SK-N-DZ (cell line): ENCODE measurements around the gene EVX1.

Experiments used
- DNase-seq: peaks from one replicate; pipeline ENCODE4 v3.0.0-alpha.2; 2015; ENCODE audit warnings: low spot score

The EVX1 gene

DNA sequence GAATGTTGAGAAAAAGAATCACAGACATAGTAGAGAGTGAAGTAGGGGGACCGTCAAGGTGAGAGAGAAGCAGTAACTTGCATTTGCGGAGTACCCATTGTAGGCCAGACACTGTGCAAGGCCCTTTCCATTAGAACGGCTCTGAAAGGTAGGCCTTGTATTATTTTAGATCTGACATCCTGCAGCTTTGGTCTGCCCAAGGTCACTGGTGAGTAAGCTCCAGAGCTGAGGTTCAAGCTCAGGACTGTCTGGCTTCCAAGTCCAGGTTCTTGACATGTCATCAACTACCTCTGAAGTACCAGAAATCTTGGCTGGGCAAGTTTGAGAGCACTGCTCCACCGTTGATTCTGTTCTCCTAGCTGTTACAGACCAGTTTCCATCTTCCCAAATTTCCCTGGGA lies 13.2 kb upstream of the EVX1 start:
- DNase-seq, result no peak

DNA sequence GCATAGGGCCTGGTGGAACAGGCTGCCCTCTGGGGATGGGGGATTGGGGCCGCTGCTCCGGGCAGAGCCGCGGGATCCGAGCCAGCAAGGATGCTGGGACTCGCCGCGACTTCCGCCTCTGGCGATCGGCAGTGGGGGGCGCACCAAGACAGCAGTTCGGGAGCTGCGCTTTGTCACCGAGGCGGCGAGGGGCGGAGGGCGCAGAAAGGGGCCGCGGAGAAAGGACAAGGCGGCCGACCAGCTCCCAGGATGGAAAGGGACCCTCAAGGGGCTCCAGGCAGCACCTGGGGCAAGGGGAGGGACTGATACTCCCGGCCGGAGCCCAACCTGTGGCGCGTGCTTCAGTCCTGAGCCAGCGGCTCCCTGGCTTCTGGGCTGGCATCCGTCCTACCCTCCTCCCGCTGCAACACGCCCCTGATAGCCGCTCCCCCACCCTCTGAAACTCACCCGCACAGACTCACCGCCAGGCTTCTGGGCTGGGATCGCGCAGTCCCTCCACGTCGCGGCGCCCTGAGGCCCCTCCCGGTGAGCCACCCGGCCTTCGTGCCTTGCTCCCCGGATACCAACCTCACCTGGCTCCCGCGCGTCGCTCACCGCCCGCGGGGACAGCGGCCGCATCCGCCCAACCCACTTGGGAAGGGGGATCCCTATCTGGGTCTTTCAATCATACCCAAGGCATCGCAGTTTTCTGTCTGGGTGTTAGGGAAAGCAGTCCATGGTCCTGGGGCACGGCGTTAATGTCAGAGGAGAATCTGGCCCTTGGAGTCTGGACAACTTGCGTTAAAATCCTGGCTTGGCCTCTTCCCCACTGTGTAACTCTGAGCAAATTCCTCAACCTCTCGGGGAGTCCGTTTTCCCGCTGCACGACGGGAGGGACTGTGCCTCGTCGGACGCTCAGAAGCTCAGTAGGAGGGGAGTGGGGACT lies 7.0 kb upstream of the EVX1 start:
- DNase-seq, result peak; percentile 57

DNA sequence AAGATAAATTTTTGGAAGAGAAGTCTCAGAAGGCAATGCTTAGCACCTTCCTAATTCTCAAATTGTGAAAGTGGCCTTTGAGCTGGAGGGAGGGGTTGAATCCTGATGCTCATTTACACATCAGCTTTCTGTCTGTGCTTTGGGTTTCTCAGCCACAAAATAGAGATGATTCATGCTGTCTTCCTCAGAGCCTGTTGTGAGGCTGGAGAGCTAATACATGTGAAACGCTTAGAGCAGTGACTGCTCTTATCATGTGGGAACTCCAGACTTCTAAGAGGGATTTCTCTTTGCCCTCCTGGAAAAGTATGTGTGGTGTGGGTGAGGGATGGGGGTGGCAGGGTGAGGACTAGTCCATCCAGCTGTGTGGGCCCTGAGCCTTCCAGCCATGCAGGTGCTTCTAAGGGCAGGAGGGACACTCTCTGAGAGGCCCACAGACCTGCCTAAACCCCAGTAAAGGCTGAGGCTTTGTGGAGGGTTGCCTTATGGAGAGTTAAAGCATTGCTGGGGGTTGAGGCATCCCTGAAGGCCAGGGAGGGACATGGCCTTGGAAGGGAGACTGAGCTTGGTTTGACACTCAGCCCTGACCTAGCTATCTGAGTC lies 4.8 kb upstream of the EVX1 start:
- no peak for DNase-seq

DNA sequence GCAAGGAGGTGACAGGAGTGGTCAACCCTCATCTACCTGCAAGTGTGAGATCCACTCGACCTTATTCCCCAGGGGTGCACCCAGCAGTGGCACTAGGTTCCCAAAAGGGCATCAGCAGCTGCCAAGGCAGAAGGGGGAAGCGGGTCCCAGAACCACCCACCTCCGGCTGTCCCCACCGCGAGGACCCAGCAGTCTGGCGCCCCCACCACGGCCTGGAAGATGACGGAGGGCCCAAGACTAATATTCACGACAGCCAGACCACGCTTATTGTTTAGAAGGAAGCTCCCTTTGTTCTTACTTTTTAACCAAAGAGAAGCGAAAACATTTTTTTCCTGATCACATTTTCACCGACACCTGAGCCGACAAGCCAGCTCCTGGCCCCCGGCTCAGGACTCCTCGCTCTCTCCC lies 3.6 kb upstream of the EVX1 start:
- DNase-seq, result no peak

DNA sequence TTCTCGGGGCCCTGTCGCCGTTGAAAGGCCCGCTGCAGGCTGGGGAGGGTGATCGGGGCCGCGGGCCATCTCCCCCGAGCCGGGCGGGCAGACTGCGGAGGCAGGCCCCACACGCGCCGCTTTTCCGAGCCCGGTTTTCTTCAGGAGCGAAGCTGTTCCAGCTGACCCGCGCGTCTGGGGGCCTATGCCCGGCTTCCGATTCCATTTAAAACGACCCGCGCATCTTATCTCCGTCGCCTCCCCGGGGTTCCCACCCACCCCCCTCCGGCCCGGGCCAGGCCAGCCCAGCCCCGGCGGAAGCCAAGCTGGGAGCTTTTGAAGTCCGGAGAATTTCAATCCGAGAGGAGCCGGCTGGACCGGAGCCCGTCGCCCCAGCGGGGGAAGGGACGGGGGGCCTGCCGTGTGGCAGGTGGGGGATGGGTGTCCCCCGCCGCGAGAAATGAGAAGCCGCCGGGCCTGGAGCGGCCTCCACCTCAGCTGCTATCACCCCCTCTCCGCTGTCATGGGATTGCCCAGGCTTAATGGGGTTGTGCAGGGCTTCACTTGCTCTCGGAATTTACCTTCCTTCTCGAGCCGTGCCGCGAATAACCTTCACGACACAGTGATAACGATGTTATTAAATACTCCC lies 3.1 kb upstream of the EVX1 start:
- DNase-seq, result no peak

DNA sequence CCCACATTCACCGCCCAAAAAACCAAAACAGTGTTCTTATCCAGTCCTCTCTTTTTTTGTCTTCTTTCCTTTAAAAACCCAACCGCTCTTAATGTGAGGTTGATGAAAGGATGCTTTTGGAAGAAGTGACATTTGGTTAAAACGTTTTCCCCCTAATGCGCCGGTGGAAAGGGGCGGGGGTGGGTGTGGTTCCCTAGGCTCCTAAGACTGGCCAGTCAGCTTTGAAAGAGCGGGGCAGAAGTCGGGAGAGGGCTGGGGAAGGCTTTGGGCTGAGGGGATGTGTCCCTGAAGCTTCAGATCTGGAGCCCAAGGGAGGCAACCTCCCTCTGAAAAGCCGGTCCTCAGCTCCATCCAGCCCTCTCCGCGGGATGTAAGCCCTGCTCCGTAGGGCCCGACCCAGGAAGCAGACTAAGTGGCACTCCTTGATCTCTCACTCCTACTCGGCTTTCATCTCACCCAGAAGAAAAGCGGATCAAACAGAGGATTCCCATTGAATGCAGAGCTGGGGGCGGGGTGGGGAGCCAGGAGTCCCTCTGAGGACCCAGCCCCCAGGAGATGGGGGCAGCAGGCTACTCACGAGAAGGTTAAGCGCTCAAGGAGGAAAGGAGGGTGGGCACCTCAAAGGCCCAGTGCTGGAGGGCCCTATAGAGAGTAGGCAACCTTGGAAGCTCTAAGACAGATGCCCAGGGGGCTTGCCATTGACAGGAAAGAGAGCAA lies 2.4 kb upstream of the EVX1 start:
- DNase-seq, result no peak

DNA sequence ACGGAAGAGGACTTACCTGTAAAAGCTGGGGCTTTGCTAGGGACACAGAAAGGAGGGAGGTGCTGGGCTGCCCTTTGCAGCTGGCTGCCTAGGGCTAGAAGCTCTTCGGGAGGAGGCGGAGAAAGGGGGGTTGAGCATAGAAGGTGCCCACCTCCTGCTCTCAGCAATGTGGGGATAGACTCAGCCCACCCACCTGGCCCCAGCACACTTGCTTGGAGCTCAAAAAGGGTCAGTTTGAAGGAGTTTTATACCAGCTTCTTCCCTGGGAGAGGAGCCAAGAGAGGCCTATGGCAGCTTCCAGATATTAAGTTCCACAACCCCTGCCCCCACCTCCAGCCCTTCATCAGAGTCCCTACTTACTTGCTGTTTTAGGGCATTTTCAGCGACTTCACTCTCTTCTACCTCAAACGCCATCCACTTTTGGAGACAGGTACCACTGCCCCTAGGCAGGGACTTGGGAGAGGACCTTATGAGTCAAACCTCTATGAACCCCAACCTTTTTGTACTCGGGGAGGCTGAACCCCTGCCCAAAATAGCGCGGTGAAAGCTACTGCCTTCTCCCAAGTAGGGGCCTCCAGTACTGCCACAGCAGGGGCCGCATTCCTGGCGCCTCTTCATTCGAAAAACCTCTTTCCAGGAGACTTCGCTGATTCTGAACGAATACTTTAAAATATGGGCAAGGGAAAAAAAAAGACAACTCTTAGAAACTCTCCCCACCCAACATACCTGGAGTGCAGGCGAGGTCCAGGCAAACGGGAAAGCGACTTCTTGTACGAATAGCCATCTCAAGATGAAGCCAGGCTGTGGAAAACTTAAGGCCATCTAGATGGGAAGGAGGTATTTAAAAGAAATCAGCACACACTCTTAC lies 1.2 kb upstream of the EVX1 start:
- no peak for DNase-seq

DNA sequence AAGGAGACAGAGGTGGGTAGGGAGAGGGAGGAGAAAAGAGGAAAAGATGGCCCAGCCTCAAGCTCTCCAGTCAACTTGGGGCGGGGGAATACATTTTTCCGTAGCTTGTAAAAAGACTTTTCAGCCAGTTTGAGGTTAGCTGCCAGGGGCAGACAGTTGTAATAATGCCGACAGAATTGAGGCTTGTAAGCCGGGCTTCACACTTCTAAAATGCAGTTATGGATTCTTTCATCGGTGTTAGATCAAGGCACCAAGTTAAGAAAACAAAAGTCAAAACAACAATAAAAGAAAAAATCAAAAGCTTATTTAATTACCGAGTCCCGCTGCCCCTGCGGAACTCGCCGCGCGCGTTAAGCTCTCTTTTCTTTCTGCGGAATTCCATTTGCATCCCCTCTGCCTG lies 448 bp upstream of the EVX1 start:
- DNase-seq, result no peak

DNA sequence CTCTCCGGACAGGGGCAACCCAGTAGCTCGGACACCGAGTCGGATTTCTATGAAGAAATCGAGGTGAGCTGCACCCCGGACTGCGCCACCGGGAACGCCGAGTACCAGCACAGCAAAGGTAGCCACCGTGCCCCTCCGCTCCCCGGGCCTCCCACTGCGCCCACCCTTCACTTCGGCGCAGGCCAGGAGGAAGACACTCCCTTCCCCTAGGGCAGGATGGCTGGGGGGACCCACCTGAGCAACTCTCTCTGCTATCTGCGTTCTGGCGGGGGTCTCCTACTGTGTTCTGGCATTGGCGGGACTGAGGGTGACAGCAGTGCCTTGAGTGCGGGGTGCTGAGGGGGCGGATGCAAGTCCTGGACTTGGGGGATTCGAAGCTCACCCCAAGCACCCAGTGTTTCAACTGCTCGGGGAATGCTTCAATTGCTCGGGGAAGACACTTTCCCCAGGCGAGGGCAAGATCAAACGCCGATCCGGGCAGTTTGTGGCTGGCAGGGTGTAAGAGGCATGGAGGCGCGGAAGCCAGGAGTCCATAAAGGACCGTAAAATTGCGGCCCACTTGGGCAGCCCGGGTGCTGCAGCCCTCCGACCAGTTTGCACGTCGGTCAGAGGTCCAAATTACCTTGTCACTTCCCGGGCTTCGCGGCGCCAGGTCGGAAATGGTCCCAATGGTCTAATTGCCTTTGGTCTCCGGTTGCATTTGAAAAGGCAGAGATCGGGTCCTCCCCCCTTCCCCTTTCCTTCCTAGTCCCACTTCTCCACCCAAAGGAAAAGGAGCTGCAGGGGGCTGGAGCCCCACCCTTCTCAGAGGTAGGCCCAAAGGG lies 950 bp downstream of the EVX1 start:
- no peak for DNase-seq

DNA sequence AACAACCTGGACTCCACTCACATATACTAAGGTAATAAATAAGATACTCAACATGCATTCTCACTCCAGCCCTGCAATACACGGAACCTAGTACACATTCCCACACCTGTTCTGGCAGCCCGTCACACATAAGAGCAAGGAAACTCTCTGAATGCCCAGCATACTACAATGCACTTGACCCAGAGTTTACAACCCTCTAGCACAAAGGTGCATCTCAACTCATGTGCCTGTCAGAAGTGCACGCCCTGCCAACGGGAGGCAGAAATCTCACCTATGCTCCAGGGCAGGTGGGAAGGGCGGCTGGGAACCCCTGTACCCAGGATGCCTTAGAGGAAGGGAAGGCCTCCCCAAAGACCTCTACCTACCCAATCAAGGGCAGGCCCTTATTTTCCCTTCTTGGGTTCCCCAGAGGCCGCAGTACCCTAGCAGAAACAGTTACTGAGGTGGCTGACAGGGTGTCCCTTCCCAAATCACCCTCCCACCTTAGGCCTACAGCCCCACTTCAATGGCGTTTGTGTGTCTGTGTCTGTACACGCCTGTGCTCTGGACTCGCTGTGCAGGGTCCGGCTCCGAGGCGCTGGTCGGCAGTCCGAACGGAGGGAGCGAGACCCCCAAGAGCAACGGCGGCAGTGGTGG lies 2.0 kb downstream of the EVX1 start:
- no peak for DNase-seq

DNA sequence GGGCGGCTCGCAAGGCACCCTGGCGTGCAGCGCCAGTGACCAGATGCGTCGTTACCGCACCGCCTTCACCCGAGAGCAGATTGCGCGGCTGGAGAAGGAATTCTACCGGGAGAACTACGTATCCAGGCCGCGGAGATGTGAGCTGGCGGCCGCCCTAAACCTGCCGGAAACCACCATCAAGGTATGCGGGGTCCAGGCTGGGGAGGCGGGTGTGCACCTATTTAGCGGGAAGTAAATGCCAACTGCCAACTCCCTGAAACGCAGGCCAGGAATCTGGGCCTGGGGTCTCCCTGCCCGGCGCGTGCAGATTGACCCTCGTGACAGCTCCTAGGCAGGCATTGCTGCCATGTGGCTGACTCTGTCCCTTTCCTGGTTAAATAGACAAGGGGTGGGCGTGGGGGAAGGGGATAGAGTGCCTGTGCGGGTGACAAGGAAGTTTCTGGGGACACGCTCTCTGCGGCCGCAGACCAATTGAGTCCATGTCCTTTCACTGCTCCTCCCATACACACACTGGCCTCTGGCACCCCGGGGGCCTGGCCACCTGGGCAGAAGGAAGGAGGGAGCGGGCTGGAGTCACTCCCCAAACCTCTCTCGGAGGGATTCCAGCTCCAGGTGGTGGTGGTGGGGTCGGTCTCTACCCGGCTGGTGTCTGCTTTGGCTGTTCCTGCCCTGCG lies 2.7 kb downstream of the EVX1 start:
- no peak for DNase-seq

DNA sequence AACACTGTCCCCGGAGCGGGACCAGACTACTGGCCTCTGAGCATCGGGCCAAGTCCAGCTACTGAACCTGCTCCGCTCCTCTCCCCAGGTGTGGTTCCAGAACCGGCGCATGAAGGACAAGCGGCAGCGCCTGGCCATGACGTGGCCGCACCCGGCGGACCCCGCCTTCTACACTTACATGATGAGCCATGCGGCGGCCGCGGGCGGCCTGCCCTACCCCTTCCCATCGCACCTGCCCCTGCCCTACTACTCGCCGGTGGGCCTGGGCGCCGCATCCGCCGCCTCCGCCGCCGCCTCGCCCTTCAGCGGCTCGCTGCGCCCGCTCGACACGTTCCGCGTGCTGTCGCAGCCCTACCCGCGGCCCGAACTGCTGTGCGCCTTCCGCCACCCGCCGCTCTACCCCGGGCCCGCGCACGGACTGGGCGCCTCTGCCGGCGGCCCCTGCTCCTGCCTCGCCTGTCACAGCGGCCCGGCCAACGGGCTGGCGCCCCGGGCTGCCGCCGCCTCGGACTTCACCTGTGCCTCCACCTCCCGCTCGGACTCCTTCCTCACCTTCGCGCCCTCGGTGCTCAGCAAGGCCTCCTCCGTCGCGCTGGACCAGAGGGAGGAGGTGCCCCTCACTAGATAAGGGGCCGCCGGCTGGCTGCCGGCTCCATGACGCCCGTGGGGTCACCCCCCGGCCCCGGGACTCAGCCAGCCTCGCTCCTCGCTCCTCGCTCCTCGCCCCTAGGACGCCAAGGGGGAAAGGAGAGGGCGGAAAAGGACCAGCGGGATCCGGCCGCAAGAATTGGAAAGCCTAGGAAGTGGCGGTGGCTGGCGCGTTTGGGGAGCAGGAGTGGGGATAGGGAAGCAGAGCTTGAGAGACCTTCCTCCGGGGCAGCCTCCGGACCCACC lies 3.4 kb downstream of the EVX1 start:
- DNase-seq, result no peak

DNA sequence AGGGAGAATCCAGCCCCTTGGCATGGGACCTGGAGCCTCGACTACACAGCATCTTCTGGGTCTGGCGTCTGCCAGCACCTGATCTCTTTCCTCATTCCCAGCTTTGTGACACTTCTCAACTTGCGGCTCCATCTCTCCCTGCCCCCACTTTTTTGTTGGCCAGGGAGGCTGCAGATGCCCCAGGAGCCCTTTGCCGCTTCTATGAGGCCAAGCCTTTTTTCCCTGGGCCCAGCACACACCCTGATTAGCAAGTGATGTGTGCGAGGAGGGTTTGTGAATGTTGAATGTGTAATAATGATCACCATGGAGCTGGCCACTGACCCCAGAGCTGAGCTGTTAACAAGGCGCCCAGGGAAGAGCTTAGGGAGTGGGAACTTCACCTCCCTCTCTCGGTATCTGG lies 4.4 kb downstream of the EVX1 start:
- DNase-seq, result no peak

DNA sequence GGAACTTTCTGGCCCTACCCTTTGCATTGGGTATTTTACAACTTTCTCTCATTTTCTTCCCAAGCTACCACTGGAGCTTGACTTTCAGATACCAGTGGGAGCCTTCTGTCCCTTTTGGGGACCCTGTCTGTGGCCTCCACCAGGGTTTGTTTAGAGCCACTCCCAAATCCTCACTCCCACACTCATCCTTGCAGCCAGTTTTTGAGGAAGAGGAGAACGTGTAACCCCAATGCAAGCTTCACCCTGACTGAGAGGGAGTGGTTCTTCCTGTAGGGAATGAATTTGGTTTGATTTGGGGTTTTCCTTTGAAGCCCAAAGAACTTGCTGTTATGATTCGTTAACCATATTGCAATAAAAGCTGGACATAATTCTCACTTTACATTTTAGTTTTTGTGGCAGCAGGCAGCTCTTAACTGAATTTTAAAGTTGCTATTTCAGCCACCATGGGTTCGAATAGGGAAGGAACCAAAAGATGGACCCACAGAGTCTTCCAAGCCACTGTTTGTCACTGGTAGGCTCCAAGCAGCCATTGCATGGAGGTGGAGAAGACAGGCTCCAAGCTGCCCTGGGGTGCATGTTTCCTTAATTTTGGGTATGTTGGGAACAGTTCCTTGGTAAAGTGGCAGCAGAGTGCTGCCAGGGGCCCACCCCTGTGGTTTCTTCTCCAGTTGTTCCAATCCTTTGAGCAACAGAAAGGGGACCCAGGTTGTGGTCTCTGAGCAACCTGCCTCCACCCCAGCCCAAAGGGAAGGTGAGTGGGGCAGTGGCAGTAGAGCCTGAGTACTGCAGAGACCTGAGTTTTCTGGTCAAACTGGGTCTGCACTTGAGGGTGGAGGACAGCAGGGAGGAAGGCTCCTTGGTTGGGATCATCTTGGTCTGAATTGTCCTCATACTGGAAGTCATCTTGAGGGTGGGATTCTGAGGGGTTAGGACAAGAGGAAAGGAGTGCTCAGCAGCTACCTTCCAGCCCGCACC lies 5.1 kb downstream of the EVX1 start:
- DNase-seq, result no peak

DNA sequence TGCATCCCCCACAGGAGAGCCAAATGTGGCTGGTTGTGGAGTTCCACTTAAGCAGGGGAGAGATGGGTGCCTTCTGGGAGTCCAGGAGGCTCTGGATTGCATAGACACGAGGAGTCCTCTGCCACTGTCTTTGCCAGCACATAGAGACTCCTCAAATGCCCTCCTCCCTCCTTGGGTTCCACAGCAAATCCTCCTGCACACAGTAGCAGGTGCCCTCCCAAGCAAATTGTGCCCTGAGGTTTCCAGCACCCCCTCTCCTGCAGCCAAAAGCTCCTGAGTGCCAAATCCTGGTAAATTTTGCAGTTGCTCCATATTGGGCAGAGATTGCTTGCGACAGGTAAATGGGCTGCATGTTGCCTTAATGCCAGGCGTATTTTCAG lies 5.8 kb downstream of the EVX1 start:
- no peak for DNase-seq

DNA sequence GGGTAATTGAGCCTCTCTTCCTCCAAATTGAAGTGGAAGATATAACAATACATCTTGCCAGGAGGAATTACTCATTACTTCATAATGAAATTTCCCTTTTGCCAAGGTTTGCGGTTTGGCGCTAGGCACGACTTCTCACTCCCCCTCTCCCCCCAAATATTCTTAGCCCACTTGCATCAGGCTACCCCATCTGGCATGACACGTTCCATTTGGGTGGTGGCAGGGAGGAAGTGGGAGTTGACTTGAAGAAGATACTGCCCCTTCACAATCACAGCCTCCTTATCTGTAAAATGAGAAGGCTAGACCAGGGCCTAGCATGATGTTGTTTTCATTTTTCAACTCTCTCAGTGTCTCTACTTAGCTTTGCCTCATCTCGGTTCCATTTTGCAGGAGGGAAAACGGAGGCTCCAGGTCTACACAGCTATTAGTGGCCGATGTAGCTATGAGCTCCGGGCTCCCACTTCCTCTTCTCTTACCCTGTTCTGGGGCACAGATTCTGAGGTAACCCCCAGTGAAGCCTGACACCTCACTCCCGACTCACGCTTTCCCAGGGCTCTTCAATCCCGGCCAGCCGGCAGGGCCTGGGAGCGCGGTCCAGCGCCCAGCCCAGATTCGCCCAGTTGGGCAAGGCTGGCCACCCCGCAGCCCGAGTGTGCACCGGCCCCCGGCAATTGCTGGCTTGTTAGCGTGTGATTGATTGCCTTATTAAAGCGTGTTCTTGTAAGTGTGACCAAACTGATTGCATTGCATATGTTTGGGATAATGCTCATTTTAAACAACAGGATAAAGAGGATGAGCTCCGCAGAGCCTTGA lies 6.5 kb downstream of the EVX1 start:
- DNase-seq, result no peak
